Erythroblast (primary cell): ENCODE measurements around the gene COL7A1.

Experiments
- GATA1 ChIP-seq: IDR thresholded peaks from 2 replicates; pipeline ENCODE4 v1.6.1; 2011; ENCODE audit warnings: low read depth, mild to moderate bottlenecking, control low read depth, low read length, moderate library complexity
- POLR2A ChIP-seq: IDR thresholded peaks from 2 replicates; pipeline ENCODE4 v1.6.1; 2011; ENCODE audit warnings: mild to moderate bottlenecking, low read length

- no peak for TF ChIP-seq POLR2A
- no peak for TF ChIP-seq GATA1
Observed at GRCh38 chr3:48518069-48518468, 77.1 kb downstream of the COL7A1 start.
